ENCODE measurements around the gene RNU5B-1.

Gene RNU5B-1

GRCh38 chr15:65329288-65329983 is 25.0 kb downstream of the RNU5B-1 start:
- no peak for DNase-seq

- no peak for DNase-seq
These were observed 25.7 kb downstream of the RNU5B-1 start for GRCh38 chr15:65329984-65330735.

- no peak for DNase-seq
These were observed 26.6 kb downstream of the RNU5B-1 start for GRCh38 chr15:65330934-65331645.

- no peak for DNase-seq
These were observed 27.3 kb downstream of the RNU5B-1 start for GRCh38 chr15:65331811-65332210.

- no peak for DNase-seq
These were observed 28.1 kb downstream of the RNU5B-1 start for GRCh38 chr15:65332391-65333147.

- no peak for DNase-seq
These were observed 28.8 kb downstream of the RNU5B-1 start for GRCh38 chr15:65333148-65333820.

GRCh38 chr15:65333856-65334255 is 29.4 kb downstream of the RNU5B-1 start:
- DNase-seq: no peak

- DNase-seq: no peak
These were observed 30.2 kb downstream of the RNU5B-1 start for GRCh38 chr15:65334586-65335231.

- no peak for DNase-seq
These were observed 31.0 kb downstream of the RNU5B-1 start for GRCh38 chr15:65335278-65336055.

- no peak for DNase-seq
These were observed 32.3 kb downstream of the RNU5B-1 start for GRCh38 chr15:65336493-65337435.

- DNase-seq: no peak
These were observed 33.1 kb downstream of the RNU5B-1 start for GRCh38 chr15:65337436-65338070.

- DNase-seq: no peak
These were observed 33.9 kb downstream of the RNU5B-1 start for GRCh38 chr15:65338366-65338765.

- DNase-seq: no peak
These were observed 34.3 kb downstream of the RNU5B-1 start for GRCh38 chr15:65338823-65339222.

GRCh38 chr15:65339416-65339815 is 34.9 kb downstream of the RNU5B-1 start:
- DNase-seq: no peak

GRCh38 chr15:65339920-65340319 is 35.4 kb downstream of the RNU5B-1 start:
- no peak for DNase-seq

GRCh38 chr15:65342493-65342892 is 38.0 kb downstream of the RNU5B-1 start:
- DNase-seq: no peak

GRCh38 chr15:65343374-65343981 is 39.0 kb downstream of the RNU5B-1 start:
- no peak for DNase-seq

- DNase-seq: no peak
These were observed 39.9 kb downstream of the RNU5B-1 start for GRCh38 chr15:65344214-65344913.

Data from NCI-H2029 treated with DMSO at 0.1 percent for 48 hours (cell line).